Inflammatory macrophage (primary cell): Measurements from ENCODE around the gene CHCHD2.
A peak's percentile ranks its signal among the peaks of the same experiment; 100 is the strongest.
"Not testable (repeated sequence)": the region's sequence is repeated elsewhere in the genome, so short reads cannot be mapped to it uniquely, and the experiment has no call there.

ENCODE experiments used
- DNase-seq, 2 donors: peaks; one replicate each; pipeline ENCODE4 v3.0.0-alpha.2; 2020 to 2022

The CHCHD2 gene

GRCh38 chr7:56083150-56083785 lies 23.0 kb downstream of the CHCHD2 start:
- no peak for DNase-seq

GRCh38 chr7:56081626-56082340 lies 24.5 kb downstream of the CHCHD2 start:
- DNase-seq: no peak

GRCh38 chr7:56080726-56081435 lies 25.4 kb downstream of the CHCHD2 start:
- DNase-seq: not testable (repeated sequence)

DNA sequence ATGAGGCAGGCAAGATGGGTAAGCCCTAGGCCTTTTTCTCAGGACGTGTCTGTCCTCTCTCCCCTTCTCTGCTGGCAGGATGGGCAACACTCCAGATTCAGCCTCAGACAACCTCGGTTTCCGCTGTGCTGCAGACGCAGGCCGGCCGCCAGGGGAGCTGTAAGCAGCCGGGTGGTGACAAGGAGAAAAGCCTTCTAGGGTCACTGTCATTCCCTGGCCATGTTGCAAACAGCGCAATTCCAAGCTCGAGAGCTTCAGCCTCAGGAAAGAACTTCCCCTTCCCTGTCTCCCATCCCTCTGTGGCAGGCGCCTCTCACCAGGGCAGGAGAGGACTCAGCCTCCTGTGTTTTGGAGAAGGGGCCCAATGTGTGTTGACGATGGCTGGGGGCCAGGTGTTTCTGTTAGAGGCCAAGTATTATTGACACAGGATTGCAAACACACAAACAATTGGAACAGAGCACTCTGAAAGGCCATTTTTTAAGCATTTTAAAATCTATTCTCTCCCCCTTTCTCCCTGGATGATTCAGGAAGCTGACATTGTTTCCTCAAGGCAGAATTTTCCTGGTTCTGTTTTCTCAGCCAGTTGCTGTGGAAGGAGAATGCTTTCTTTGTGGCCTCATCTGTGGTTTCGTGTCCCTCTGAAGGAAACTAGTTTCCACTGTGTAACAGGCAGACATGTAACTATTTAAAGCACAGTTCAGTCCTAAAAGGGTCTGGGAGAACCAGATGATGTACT lies 26.7 kb downstream of the CHCHD2 start:
- no peak for DNase-seq

- no peak for DNase-seq
These were observed 28.1 kb downstream of the CHCHD2 start for GRCh38 chr7:56078196-56078595.

- DNase-seq: no peak
These were observed 28.6 kb downstream of the CHCHD2 start for GRCh38 chr7:56077681-56078080.

- DNase-seq: peak; percentile 78 to 86
These were observed 31.9 kb downstream of the CHCHD2 start for GRCh38 chr7:56074371-56074791.

DNA sequence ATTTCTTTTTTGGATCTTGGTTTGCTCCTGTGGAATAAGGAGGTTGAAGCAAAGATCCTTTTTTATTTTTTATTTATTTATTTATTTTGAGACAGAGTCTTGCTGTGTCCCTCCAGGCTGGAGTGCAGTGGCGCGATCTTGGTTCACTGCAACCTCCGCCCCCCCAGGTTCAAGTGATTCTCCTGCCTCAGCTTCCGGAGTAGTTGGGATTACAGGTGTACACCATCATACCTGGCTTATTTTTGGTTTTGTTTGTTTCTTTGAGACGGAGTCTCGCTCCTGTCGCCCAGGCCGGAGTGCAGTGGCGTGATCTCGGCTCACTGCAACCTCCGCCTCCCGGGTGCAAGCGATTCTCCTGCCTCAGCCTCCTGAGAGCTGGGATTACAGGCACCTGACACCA lies 39.9 kb downstream of the CHCHD2 start:
- not testable (repeated sequence) for DNase-seq

GRCh38 chr7:56063882-56064625 lies 42.2 kb downstream of the CHCHD2 start, which contains the start of gene SUMF2:
SUMF2 (plus strand) TSS chr7:56064286; CDS start chr7:56064312, 26 bp downstream.
- peak; percentile 91 to 96 for DNase-seq

DNA sequence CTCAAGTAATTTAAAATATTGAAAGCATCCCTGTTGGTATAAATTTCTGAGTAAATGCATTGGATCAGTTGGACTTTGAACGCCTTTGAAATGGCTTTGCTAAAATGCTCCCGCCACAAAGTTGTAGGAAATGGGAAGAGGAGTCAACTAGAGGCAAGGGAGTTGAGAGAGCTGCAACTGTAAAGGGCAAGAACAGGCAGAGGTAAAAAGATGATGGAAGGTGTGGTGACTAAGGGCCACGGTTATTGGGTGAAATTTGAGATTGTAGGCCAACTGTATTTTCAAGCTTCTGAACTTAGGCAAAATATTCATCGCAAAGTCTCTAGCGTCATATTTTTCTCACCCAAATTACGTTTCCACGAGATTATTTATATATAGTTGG lies 42.8 kb downstream of the CHCHD2 start:
- no peak for DNase-seq

- no peak for DNase-seq
These were observed 43.9 kb downstream of the CHCHD2 start for GRCh38 chr7:56062382-56062781.

DNA sequence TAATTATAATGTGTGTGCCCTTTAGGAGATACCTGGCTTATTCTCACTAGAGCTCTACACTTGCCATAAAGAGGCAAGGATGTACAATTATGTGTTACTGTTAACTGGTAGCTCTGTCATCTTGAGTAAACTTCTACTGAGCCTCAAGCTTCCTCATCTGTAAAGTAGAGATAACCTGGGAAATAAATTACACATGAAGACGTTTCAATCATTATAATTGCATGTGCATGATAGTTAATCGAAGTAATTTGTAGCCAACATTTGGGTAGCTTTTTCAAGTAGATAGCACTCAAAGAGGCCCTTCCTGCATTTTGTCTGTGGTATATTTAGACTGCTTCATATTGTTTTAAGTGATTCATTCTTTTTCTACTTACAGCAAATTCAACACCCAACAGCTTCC lies 52.3 kb downstream of the CHCHD2 start:
- DNase-seq: no peak

DNA sequence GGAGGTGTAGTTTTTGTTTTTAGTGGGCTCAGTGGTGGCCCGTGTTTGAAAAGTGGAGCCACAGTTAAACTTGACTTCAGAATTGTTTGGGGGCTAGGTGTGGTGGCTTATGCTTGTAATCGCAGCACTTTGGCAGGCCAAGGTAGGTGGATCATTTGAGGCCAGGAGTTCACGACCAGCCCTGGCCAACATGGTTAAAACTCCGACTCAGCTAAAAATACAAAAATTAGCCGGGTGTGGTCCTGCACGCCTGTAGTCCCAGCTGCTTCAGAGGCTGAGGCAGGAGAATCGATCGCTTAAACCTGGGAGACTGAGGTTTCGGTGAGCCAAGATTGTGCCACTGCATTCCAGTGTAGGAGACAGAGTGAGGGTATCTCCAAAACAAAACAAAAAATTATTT lies 52.9 kb downstream of the CHCHD2 start:
- DNase-seq: no peak
